HG02588 (cell line): ENCODE measurements around the gene MS4A15.
"Not testable (repeated sequence)": the region's sequence is repeated elsewhere in the genome, so short reads cannot be mapped to it uniquely, and the experiment has no call there.

Source experiments
- ATAC-seq: cut with Tn5 transposase; IDR thresholded peaks from one replicate; pipeline ENCODE4 v1.9.1; 2021; ENCODE audit warnings: mild to moderate bottlenecking, moderate library complexity; ENCODE audit not compliant: unreplicated experiment

MS4A15 gene

DNA sequence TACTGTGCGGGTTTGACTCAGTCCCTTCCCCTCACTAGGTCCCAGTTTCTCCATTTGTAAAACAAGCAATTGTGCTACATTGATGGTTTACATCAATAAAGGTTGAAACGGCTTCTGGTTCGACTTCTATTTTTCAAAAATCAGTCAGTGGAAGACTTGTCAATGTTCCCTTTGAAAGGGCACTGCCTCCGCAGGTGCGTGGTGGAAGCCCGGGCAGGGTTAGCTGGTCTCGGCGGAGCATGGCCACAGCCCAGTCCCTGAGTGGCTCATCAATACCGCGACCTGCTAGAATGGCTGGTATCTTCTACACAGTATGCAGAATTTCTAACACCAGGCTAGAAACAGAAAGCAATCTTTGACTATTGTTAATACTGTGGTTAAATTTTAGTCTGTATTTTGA is 44.5 kb downstream of the MS4A15 start:
- ATAC-seq, result no peak

DNA sequence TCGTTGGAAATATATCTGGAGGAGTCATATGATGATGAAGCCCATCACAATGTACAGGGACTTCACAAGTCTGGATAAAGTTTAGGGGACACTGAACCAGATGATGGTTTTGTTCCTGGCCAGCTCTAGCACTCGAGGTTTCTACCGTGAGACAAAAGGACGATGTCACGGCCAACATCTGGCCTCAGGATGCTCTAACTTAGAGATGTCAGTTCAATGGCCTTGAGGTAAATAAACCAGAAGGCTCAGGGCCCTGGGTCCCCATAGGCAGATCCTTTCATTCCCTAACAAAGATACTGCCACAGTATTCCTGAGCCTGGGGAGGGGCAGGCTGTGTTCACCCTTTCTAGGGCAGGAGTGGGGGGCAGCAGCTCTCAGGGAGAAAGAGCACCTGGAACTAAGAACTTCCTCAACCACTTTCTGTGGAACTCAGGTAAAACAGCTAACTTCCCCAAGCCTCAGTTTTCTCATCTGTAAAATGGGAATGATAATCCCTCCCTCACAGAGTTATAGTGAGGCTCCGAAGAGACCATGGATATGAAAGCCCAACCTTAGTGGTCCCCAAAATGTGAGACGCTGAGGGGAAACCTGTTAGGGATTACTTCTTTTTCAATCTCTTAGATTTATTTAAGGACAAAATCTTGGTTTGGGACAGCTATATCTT is 46.7 kb downstream of the MS4A15 start:
- ATAC-seq, result no peak

DNA sequence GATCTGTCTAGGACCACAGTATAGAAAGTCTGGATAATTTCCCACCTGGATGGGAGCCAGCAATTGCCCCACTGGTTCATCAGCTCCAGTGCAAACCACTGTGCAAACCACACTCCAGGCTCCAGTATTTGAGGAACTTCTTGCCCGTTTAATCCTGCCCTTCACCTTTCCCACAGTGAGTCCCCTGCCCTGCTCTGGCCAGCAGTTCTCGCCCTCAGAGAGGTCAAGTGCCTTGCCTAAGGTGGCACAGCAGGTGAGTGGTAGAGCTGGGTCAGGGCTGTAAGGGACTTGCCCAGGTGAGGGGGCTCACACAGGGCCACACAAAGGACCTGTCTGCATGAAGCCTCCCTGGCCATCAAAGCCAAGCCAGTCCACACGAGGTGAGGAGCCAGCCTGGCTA is 52.6 kb downstream of the MS4A15 start:
- no peak for ATAC-seq

DNA sequence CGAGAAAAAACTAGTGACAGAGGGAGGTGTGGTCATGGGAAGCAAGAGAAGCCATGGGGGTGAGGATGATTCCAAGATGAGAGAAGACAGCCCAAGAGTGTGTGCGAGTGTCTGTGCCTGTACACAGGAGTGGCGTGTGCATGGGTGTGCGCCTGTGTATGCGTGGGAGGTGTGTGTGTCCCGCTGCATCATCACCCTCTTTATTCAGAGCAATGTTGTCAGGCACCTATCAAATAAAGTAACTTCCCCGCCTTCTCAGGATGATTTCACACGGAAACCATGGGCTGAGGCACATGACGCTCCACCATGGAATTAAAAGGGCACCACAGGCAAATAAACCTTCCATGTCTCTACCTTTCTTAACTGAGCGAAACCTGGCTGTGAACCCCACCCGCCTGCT is 53.0 kb downstream of the MS4A15 start:
- no peak for ATAC-seq

DNA sequence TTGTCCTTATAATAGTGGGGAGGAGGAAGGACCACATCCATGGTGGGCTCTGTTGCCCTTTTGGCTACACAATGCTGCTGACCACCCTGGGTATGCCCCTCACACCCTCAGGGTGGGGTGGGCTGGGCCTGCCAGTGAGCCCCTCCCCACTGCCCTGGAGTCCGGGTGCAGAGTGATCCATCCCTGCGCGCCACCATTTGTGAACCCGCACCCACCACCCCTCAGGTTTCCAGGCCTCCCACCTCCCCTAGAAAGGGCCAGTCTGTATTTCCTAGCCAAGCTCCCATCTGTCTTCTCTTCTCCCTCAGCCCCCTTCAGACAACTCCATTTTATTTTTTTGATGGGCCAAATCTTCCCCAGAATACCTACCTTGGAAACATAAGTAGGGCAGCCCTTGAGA is 53.5 kb downstream of the MS4A15 start:
- no peak for ATAC-seq

DNA sequence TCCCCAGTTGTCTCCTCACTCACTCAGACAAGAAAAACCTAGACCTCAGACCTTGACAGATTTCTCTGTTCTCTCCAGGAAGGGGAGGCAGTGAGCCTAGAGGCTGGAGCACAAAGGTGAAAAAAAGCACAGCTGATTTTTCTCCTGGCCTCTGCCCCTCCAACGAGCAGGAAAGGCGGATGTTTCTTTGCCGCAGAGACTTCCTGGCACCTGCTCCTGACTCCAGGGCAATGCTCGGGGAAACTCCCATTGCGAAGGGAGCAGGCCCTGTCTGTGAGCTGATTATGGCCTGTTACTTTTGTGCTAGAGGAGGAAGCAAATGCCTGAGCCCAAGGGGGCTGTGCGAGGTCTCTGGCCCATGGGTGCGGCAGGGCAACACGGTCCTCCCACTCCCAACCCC is 53.9 kb downstream of the MS4A15 start:
- ATAC-seq, result no peak

DNA sequence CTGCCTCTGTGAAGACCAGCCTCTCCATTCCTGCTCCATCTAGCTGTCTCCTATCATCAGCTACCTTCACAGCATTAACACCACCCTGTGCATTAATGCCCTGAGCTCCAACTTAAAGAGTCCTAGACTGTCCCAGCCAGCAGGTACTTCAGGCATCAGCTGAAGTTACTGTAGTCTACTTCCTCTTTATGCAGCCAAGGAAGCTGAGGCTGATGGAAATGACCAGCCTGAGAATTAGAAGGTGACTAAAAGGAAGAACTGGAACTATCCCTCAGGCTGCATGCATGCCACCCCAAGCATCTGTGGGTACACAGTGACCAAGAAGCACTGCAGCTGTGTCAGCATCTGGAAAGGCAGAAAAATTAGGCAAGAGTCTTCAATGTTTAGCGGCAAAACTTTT is 56.7 kb downstream of the MS4A15 start:
- no peak for ATAC-seq

DNA sequence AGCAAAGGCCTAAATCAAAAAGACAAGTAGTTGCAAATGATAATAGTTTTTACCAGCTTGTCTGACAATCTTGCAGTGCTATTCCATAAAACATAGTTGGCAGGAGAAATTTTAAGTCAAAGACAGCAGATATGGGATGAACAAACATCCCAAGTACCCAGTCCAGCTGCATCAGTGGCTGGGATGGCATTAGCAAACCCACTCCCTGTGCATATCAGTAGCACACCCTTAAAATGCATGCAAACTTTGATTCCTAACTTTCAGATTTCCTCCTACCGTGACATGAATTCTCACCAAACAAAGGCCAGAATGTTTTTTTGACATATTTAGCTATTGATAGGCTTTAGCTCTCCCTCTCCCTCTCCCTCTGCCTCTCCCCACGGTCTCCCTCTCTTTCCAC is 57.4 kb downstream of the MS4A15 start:
- no peak for ATAC-seq

DNA sequence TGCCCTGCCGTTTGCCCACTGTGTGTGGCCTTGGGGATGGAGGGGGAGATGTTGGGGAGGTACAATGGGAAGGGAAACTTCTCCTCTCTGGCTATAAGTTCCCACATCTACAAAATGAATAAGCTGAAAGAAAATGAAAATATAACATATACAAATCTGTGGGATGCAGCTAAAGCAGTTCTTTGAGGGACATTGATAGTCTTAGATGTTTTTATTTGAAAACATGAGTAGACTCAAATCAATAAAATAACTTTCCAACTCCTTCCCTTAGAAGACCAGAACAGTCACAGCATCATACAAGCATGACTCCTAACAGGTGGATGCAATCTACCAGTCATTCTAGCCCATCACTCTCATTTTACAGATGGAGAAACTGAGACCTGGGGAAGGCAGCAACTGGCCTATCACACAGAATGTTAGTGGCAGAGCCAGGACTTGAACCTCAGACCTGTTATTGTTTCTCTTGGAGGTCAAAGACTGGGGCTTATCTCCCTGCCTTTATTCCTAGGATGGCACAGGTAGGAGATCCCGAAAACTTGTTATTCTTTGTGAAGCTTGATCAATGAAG is 60.0 kb downstream of the MS4A15 start:
- no peak for ATAC-seq

DNA sequence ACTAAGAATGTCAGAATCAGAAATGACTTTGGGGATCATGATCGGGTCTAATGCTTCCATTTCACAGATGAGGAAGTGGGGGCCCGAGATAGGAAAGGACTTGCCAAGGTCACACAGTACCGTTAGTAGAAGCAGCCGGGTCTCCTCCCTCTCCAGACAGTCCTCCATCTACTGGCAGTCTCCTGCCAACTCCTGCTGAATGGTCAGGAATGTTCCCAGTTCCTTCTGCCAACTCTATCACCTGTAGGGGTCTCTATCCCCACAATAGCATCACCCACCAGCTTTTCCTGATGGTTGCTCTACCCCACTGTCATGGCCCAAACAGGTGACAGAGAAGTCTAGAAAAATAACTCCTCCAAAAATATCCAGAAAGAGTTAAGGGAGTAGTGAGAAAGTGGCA is 61.4 kb downstream of the MS4A15 start:
- ATAC-seq, result no peak

DNA sequence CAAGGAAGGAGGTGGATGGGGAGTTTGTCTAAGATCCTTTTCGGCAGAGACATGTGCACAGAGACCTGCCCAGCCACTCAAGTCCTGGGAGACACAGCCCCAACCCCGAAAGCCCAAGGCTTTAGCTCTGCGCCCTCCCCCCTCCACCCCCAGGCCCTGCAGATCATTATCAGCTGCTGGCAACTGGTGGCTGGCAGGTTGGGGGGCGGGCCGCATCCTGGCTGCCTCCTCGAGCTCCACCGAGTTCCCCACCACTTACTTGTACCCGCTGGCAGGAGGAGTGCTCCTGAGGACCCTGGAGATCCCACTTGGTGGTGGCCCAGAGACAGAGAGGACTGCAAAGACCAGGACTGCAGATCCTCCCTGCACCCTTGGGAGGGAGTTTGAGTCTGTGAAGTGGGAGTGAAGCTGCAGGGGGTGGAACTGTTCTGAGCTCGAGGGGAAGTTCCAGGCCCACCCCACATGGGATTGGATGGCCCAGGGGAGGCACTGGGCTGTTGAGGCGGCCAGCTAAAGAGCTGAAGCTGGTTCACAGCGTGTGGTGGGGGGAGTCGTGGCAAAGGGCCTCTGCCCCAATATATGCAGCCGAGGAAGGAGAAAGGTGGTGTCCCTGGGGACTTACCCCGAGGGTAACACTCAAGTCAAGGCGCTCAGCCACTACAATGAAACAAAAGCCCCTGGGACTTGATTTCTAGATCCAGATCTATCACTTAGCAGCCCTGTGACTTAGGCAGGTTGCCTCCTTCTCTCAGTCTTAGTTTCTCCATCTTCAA is 65.3 kb downstream of the MS4A15 start:
- ATAC-seq, result no peak

DNA sequence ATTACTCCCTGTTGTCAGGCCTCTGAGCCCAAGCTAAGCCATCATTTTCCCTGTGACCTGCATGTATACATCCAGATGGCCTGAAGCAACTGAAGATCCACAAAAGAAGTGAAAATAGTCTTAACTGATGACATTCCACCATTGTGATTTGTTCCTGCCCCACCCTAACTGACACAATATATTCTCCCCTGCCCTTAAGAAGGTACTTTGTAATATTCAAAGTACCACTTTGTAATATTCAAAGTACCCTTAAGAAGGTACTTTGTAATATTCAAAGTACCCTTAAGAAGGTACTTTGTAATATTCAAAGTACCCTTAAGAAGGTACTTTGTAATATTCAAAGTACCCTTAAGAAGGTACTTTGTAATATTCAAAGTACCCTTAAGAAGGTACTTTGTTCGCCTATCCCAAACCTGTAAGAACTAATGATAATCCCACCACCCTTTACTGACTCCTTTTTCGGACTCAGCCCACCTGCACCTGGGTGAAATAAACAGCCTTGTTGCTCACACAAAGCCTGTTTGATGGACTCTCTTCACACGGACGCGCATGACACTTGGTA is 67.2 kb downstream of the MS4A15 start:
- not testable (repeated sequence) for ATAC-seq

DNA sequence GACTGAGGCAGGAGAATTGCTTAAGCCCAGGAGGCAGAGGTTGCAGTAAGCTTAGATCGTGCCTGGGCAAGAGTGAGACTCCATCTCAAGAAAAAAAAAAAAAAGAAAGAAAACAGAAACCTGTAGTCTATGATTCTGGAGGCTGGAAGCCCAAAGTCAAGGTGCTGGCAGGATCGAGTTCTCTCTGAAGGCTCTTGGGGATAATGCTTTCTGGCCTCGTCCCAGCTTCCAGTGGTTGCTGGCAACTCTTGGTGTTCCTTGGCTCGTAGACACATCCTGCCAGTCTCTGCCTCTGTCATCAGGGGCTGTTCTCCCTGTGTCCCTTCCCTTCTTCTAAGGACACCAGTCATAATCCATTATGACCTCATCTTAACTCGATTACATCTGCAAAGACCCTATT is 68.5 kb downstream of the MS4A15 start:
- no peak for ATAC-seq

DNA sequence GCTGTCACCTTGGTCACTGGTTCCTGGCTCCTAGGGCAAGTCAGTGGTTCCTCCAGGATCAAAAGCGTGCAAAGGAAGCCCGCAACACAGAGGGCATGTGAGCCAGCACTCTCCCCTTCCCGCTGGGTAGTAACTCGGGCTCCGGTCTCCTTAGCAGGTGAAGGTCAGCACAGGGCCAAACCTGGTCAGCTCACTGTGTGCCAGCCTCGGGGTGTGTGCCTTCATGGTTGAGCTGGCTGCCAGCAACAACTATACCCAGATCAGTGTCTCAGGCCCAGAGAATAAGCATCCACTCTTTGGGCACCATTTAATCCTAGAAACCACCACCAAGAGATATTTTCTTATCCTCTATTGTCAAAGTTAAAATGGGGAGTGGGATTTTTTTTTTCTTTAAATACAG is 69.1 kb downstream of the MS4A15 start:
- ATAC-seq, result no peak
